ENCODE measurements around the gene RAB9A. TPM values are rescaled to one million over a fixed set of nuclear protein-coding genes. Genes with fewer than 3 reads are reported as not detected.
A peak's percentile ranks its signal among the peaks of the same experiment; 100 is the strongest.

The RAB9A gene
- total and polyA plus RNA-seq, 11 donors = 6.8 to 34.2 (median 21.7) TPM

- peaks cover 0 to 4% (median 0%) of the 10 kb centered on the region in 12 donors for H3K9me3 ChIP-seq
- intact Hi-C loops (cut with DNase I) = no loop called here
- DNase-seq (no peak), ATAC-seq (no peak)
- peaks cover 0 to 21% (median 0%) of the 10 kb centered on the region in 9 donors for H3K27me3 ChIP-seq
- H3K27ac ChIP-seq = no peak overlapping the region
- TF ChIP-seq CTCF (IDR thresholded peaks at IDR 0.05) (no peak), POLR2A (IDR thresholded peaks at IDR 0.05) (no peak)
- H3K4me1 ChIP-seq = peaks cover 0 to 6% (median 0%) of the 10 kb centered on the region in 12 donors
- H3K4me3 ChIP-seq = no peak overlapping the region
- H3K36me3 ChIP-seq = no peaks in the 10 kb centered on the region
- WGBS, 4 donors = 76 to 96% (median 84%) methylated on average over 4 of the region's 4 CpGs
These were observed 4.6 kb upstream of the RAB9A start for GRCh38 chrX:13684361-13684760.

GRCh38 chrX:13685126-13685763, 3.7 kb upstream of the RAB9A start:
- intact Hi-C loops (cut with DNase I) = loop anchor here in 1 of 10 donors (5.0 kb wide), 1 partner anchor 47 kb away; the partner anchor contains the start of genes OFD1 and TRAPPC2

GRCh38 chrX:13687203-13687602, 1.7 kb upstream of the RAB9A start:
- WGBS, 4 donors = 61 to 100% (median 84%) methylated on average over 1 of the region's 1 CpG
- H3K27ac ChIP-seq = no peak overlapping the region
- DNase-seq (no peak), ATAC-seq (no peak)
- H3K36me3 ChIP-seq = no peaks in the 10 kb centered on the region
- peaks cover 0 to 42% (median 0%) of the 10 kb centered on the region in 9 donors for H3K27me3 ChIP-seq
- H3K9me3 ChIP-seq = peaks cover 0 to 2% (median 0%) of the 10 kb centered on the region in 12 donors
- H3K4me1 ChIP-seq = peaks cover 0 to 22% (median 5%) of the 10 kb centered on the region in 12 donors
- intact Hi-C loops (cut with DNase I) = loop anchor here in 1 of 10 donors (5.0 kb wide), 1 partner anchor 45 kb away; the partner anchor contains the start of genes OFD1 and TRAPPC2
- TF ChIP-seq POLR2A (IDR thresholded peaks at IDR 0.05) (no peak), CTCF (IDR thresholded peaks at IDR 0.05) (no peak)
- H3K4me3 ChIP-seq = no peak overlapping the region

More at GRCh38 chrX:13685126-13685763, 3.7 kb upstream of the RAB9A start:
- Histone ChIP-seq H3K36me3 (no peaks in the 10 kb centered on the region), H3K27ac (no peak overlapping the region), H3K4me3 (no peak overlapping the region), H3K27me3 (peaks cover 0 to 27% (median 0%) of the 10 kb centered on the region in 9 donors), H3K9me3 (peaks cover 0 to 4% (median 0%) of the 10 kb centered on the region in 12 donors), H3K4me1 (peaks cover 0 to 6% (median 0%) of the 10 kb centered on the region in 12 donors)
- 39 to 71% (median 48%) methylated on average over 3 of the region's 3 CpGs for WGBS, 4 donors
- TF ChIP-seq POLR2A (IDR thresholded peaks at IDR 0.05) (no peak), CTCF (IDR thresholded peaks at IDR 0.05) (no peak)
- DNase-seq (no peak), ATAC-seq (no peak)

- 11 to 17% (median 14%) methylated on average over 13 of the region's 13 CpGs for WGBS, 4 donors
- no peaks in the 10 kb centered on the region for H3K9me3 ChIP-seq
- no peak for TF ChIP-seq POLR2A (IDR thresholded peaks at IDR 0.05)
- TF ChIP-seq CTCF (IDR thresholded peaks at IDR 0.05) = no peak
- no peaks in the 10 kb centered on the region for H3K36me3 ChIP-seq
- intact Hi-C loops (cut with DNase I) = loop anchor here in 3 of 10 donors (2.0 to 5.0 kb wide), 2 partner anchors 44 to 46 kb away; partner anchors contain the start of genes OFD1 (in 3 of the 3) and TRAPPC2 (in 3 of the 3)
- peak overlapping the region; percentile 39 to 87 (median 72) for H3K4me3 ChIP-seq
- ATAC-seq (no peak), DNase-seq (no peak)
- H3K27ac ChIP-seq = peak overlapping the region; percentile 87 to 96 (median 92)
- peaks cover 0 to 32% (median 14%) of the 10 kb centered on the region in 12 donors for H3K4me1 ChIP-seq
- H3K27me3 ChIP-seq = peaks cover 0 to 46% (median 0%) of the 10 kb centered on the region in 9 donors
These were observed 457 bp upstream of the RAB9A start for GRCh38 chrX:13688384-13688957.
